Stimulated activated naive CD4-positive, alpha-beta T cell (primary cell): ENCODE data around the gene BLOC1S5.
"Not testable (repeated sequence)": the region's sequence is repeated elsewhere in the genome, so short reads cannot be mapped to it uniquely, and the experiment has no call there.

ENCODE experiments used
- DNase-seq, 6 experiments: peaks; one replicate each; lab custom pipeline; 2025; lab: John Stamatoyannopoulos, UW

Gene BLOC1S5

DNA sequence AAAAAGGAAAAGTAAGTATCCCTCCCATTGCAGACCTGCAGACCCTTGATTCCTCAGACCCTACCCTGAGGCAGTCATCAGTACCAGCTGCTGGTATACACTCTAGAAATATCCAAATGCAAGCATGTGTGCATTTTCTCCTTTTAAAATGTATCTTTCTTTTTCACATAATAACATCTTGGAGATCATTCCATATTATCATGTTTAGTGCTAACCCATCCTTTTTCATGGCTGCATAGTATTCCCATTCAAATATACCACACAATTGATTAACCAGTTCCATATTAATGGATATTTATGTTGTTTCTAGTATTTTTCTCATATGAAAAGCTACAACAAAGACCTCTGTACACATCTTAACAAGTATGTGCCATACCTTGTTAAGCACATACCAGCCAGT, 70.8 kb downstream of the BLOC1S5 start:
- DNase-seq: no peak

DNA sequence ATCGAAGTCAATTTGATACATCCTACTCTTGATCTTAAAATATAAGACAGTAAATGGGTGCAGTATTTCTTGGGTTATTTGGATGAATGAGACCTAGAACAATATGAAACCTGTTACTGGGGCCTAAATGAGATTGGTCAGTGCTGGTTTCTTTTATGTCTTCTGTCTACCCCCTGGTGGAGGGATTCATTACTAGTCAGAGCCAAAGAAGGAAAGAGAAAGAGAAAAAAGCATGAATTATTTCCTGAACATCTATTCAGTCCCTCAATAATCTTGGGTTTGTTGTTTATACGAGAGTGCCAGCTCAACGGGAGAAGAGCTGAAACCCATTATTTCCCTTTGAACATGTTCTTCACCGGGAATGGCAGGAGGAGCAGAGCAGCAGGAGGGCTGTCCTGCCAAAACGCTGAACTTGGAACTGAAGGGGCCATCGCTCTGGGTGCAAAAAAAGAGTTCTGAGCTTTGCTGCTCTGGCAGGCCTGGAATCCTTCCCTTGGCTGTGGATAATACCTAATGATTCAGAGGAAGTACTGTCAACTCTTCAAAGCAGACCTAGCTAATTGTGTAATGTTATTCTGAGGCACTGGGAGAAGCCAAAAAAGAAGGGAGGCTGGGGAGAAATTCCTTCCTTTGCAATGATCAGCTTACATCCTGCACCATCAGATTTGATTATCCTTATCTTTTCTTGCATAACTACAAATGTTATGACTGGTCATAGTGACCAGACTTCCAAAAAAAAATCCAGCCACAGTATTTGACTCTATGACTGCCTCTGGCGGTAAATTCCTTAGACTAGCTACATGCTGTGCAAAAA, 72.0 kb downstream of the BLOC1S5 start:
- DNase-seq: no peak

DNA sequence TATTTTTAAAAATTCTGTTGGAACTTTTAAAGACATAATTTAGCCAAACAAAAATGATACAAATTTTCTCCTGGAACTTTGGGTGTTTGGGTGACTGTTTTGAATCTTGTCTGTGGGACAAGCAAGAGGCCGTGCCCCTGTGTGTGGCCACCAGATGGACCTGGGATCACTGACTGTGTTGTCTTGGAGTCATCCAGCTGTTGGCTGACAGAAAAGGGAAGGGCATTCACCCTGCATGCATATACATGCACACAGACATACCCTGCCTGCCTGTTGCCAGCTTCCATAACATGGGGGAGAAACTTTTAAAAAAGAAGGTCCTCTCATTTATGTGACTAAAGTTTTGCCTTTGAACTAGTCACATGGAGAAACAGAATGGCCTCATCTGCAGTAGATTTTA, 72.7 kb downstream of the BLOC1S5 start:
- DNase-seq: no peak

DNA sequence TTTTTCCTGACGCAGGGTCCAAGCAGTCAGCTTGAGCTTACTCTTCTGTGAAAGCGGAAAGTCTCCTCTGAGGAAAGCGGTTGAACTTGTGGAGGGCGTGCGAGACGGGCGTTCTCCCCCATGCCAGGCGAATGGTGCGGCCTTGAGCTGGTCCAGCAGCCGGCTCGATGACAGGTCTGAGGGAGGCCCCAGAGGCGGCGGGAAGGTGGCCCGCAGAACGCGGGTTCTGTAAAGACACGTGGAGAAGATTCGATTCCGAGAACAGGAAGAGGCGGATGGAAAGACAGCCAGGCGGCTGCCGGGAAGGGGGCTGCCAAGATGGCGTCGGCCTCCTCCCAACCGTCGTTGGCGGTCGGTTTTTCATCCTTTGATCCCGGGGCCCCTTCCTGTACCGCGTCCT, 78.0 kb downstream of the BLOC1S5 start:
- no peak for DNase-seq

DNA sequence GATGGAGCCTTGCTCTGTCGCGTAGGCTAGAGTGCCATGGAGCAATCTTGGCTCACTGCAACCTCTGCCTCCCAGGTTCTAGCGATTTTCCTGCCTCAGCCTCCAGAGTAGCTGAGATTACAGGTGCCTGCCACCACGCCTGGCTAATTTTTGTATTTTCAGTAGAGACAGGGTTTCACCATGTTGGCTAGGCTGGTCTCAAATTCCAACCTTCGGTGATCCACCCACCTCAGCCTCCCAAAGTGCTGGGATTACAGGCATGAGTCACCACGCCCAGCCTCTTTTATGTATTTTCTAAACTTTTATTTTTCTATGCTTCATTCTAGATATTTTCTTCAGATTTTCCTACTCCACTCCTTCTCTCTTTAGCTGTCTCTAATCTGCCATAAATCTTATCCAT, 80.2 kb downstream of the BLOC1S5 start:
- not testable (repeated sequence) for DNase-seq

DNA sequence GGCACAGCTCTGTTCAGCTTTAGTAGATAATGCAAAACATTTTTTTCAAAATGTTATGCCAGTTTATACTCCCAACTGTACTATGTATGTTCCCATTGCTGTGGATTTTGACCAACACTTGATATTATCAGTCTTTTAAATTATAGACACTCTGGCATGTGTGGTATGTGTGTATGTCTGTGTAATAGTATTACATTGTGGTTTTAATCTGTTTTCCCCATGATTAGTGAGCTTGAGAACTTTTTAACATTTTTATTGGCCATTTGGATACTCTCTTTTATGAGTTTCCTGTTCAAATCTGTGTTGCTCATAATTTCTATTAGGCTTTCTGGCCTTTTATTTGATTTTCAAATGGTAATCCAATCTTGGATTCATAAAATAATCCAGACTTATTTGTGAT, 84.4 kb downstream of the BLOC1S5 start:
- DNase-seq: no peak

DNA sequence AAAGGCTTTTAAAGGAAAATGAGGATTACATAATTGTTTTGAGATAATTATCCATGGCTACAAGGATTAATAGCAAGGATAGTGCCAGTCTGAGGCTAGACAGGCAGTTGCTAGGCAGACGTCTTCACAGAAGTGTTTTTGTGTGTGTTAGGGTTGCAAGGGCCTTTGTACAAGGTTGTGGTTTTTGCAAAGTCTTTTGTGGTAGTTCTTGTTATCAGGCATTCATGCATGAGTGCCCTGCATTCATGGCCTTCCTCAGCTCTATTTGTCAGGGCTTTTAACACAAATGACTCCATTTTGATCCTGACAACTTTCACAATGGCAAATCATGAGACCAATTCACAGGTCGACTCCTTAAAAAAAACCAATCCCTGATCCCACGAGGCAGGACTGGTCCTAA, 85.5 kb downstream of the BLOC1S5 start:
- DNase-seq: no peak

DNA sequence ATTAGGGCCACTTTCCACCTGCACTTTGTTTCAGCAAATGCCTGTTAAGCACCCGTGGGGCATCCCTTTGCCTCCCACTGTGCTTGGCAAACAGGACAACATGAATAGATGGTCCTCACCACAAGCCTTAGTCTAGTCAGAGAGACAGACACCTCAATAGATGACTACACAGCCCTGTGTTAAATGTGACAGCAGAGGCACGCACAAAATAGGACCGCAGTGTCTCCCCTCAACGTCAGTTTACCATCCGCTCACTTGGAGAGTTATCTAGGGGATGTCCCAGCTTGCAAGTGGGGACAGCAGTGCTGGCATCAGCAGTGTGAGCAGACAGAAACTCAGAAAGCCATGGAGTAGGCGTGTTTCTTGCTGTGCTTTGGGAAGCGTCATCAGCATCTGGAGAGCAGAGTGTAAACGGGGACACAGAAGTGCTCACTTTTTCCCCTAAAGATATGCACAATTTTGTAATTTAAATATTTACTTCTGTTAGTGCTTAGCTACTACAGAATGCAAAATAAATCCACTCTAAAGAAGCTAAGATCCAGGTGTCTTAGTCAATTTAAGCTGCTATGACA, 87.6 kb downstream of the BLOC1S5 start:
- DNase-seq: no peak

DNA sequence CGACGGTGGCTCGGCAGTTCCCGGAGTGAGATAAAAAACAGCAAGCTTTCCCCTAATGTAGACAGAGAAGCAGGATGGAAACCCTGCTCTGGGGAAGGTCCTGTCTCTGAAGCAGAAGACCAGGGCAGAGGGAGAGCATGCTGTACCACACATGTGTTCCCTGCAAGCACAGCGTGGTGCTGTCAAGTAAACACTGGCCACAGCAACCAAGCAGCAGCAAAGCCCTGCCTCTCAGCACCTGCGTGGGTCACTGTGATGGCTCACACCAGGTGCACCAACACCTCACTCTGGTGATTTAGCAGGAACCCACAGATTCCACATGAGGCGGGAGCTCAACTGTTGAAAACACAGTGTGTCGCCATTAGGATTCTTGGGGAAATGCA, 88.4 kb downstream of the BLOC1S5 start:
- DNase-seq: no peak

DNA sequence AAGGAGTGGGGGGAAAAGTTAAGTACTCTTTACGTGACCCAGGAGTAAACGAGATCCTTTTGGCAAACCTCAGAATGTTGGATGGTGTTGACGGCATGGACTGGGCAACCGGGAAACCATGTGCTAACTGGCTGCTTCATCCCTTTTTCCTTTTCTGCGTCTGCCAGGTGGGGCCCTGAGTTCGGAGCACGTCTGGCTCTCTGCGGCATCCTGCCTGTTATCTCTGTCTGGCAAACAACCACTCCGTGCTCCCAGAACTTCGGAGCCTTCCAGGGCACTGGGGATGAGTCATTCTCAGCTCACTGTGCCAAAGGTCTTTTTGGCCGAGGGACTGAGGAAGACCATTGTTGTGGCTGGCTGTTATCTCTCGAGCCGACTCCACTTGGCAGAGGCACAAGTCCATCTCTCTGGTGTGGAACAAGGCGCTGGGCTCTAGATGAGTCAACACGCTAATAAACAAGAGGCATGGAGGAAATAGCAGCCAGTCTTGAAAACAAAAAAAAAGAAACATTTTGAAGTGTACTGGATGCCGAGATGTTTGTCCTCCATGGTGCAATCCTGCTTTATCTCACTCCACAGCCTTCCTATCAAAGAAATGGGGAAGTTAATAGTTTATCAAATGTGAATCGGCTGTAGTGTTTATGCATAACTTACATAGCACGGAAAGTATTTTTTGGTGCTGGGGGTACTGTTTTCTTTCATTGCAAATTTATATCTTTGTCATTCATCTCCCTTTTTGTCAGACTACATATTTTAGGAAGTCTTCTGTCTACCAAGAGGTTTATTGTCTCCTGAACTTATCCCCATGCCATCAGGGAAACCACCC, 89.0 kb downstream of the BLOC1S5 start:
- DNase-seq: no peak

DNA sequence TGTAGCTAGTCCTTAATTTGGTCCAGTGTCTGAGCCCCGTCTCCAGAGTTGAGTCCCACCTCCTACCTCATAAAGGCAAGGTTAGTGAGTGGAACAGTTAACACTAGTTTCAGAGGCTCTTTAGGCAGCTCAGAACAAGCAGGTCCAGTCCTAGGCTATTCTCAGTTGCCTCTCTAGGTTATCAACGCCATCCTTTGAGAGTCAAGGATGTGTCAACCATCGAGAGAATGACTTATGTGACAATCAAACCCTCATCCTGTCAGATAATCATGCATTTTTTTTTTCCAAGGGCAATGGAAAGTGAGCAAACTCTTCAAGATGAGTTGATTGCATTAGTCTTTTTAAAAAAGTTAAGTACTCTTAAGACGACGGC, 89.6 kb downstream of the BLOC1S5 start:
- DNase-seq: no peak

DNA sequence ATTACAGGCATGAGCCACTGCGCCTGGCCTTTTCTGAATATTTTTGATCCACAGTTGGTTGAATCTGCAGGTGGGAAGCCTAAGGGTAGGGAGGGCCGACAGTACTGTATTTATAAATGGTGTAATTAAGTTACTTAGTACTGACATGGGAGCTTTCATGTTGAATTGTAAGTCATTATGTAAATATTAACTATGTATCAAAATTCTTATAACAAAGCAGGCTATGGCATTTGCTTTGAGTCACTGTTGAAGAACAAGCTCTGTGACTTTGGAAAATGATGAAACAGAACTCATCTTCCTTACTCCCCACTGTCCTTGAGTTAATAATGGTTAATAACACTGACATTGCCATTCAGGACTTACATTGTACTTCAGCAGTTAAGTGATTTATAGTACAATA, 90.6 kb downstream of the BLOC1S5 start:
- no peak for DNase-seq

DNA sequence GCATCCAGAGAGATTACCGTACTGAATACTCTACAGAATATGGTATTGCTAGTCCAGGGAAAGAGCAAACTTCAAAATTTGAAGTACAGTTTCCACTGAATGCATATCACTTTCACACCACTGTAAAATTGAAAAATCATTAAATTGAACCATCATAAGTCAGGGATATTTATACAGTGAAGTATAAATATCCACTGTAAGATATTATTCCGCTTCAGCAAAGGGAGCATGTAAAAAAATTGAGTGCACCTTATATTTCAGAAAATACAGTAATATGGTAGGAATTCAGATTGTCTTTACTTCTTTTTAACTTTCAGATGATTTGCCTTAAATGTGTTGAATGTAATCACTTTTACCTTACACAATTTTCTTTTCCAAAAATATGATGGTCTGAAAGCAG, 92.7 kb downstream of the BLOC1S5 start:
- DNase-seq: no peak

DNA sequence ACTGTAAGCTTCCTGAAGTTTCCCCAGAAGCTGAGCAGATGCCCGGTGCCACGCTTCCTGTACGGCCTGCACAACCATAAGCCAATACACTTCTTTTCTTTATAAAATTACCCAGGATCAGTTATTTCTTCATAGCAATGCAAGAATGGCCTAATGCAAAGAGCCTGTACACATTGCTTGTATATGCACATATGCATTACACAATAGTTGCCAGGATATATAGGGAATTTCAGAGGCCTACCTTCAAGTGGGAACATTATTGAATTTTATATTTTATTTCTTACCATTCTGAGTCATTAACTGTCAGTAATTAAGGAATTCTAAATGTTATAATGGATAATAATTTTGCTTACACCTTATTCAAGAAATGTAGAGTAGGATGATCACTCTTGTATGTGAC, 93.6 kb downstream of the BLOC1S5 start:
- no peak for DNase-seq
